OCI-M2 (cell line): ENCODE data around the gene IL22RA2.

Source experiments
- DNase-seq: peaks from one replicate; lab custom pipeline; 2025; ENCODE audit not compliant: unreplicated experiment; lab: John Stamatoyannopoulos, UW

Gene IL22RA2

GRCh38 chr6:137167702-137168377 lies 5.6 kb downstream of the IL22RA2 start:
- no peak for DNase-seq

- no peak for DNase-seq
Observed at GRCh38 chr6:137166247-137167098, 7.0 kb downstream of the IL22RA2 start.

GRCh38 chr6:137165375-137166246 lies 7.8 kb downstream of the IL22RA2 start:
- DNase-seq, result no peak

DNA sequence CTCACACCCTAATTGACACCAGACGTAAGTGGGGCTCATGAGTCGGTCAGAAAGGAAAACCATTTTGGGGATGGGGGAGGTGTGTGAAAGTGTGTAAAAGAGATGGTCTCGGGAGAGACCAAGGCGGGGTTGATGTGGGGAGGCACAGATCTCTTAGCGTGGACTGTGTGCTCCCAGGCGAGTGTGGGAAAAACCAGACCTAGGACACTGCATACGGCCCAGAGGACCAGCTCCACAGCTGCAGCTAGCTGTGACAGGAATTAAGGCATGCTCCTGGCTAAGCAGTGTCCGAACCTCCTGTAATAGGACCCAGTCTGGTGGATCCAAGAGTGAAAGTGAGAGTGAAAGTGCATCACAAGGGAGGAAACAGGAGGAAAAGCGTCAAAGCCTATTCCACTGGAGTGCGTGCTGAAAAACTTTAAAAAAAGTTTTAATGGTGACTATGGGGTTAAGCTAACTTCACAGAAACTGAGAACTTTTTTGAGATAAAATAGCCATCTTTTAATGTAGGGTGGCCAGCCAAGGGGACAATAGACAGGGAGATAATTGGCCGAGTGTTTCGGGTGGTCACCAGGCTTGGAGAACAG lies 9.6 kb downstream of the IL22RA2 start:
- no peak for DNase-seq

- no peak for DNase-seq
Observed at GRCh38 chr6:137162692-137163306, 10.6 kb downstream of the IL22RA2 start.

- no peak for DNase-seq
Observed at GRCh38 chr6:137161949-137162348, 11.5 kb downstream of the IL22RA2 start.

GRCh38 chr6:137160763-137161162 lies 12.7 kb downstream of the IL22RA2 start:
- no peak for DNase-seq

- no peak for DNase-seq
Observed at GRCh38 chr6:137159912-137160311, 13.5 kb downstream of the IL22RA2 start.

- DNase-seq, result no peak
Observed at GRCh38 chr6:137157601-137158000, 15.8 kb downstream of the IL22RA2 start.

- no peak for DNase-seq
Observed at GRCh38 chr6:137156650-137157049, 16.8 kb downstream of the IL22RA2 start.

- no peak for DNase-seq
Observed at GRCh38 chr6:137155830-137156229, 17.6 kb downstream of the IL22RA2 start.

- no peak for DNase-seq
Observed at GRCh38 chr6:137150072-137150471, 23.4 kb downstream of the IL22RA2 start.

DNA sequence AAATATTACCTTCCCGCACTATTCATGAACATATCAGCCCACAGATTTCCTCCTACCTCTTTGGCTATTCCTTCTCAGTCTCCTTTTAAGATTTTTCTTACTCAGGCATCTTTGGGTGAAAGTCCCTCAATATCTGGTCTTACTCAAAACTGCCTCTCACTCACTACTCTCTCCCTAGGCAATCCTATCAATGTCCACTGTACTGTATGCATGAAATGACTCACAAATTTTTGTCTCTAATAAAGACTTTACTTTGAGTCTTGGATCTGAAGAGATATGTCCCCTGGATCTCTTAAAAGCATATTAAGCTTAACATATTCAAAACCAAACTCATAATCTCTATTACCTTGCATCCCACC lies 24.4 kb downstream of the IL22RA2 start:
- DNase-seq, result no peak

GRCh38 chr6:137148306-137149034 lies 25.0 kb downstream of the IL22RA2 start:
- DNase-seq, result no peak

- no peak for DNase-seq
Observed at GRCh38 chr6:137147195-137147594, 26.2 kb downstream of the IL22RA2 start.

DNA sequence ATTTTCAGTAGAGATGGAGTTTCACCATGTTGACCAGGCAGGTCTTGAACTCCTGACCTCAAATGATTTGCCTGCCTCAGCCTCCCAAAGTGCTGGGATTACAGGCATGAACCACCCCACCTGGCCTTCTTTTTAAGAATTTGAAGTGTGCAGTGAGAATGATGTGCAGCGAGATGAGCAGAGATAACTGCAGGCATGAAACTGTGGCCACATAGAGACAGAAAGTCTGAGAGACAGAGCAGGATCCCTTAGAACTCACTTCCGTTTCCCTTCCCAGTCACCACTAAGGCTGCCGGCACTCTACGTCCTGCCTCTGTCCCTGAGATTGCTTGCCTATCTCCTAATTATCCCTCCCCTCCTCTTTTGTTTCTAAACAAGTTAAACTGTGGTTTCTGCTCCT lies 27.2 kb downstream of the IL22RA2 start:
- no peak for DNase-seq

DNA sequence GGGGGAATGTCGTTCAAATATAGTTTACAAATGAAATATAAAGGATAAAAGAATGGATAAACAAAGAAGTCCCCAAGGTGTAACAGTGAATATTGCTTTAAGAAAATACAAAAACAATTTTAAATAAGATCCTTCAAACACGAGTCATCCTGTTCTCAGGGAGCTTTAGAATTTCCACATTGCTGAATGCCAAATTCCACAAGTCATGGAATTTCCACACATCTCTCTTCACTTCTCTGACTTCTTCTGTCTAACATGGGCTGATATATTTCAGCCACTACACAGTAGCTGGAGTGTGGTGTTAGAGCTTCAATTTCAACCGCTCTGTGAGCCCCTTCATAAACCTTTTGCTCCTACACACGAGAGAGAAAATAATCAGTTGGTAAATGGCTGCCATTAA lies 28.0 kb downstream of the IL22RA2 start:
- no peak for DNase-seq

DNA sequence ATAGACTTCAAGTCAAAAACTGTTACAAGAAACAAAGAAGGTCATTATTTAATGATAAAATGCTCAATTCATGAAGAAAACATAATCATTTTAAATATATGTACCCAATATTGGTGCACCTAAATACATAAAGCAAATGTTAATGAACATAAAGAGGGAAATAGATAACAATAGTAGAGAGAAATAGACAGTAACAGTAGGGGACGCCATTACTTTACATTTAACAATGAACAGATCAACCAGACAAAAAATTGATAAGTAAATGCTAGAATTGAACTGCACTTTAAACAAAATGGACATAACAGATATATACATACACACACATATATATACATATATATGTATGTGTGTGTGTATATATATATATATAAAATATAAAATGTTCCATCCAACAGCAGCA lies 37.4 kb downstream of the IL22RA2 start:
- DNase-seq, result no peak

DNA sequence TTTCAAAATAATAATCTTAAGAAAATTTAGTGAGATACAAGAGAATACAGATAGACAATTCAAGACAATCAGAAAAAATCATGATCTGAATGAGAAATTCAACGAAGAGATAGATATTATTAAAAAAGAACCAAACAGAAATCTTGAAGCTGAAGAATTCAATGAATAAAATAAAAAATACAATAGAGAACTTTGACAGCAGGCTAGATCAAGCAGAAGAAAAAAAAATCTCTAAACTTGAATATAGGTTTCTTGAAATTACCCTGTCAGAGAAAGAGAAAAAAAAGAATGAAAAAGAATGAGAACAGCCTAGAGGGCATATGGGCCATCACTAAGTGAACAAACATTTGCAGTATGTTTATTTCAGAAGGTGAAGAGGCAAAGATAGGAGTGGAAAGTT lies 39.0 kb downstream of the IL22RA2 start:
- no peak for DNase-seq

DNA sequence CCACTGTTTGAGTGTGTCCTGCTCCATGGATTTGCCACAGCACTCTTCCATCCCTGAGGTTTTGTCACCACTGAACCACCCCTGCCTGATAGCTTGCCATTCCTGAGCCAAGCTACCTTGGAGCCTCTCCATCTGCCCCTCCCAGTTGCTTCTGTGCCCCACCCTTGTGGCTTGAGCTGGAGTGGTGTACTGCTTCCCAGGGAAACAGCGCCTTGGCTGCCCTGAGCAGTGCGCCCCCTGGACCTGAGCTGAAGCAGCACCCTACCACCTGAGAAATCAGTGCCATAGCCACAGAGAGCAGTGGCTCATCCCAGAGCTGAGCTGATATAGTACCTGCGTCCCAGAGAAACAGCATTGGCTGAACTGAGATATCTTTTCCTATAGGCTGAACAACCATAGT lies 40.3 kb downstream of the IL22RA2 start:
- no peak for DNase-seq
